Globus pallidus (tissue), 1 donor: ENCODE results near the gene KRT28.

Source experiments
- DNase-seq: peaks from one replicate; pipeline ENCODE4 v3.0.0-alpha.2; 2015; ENCODE audit warnings: low spot score

Gene KRT28, protein sequence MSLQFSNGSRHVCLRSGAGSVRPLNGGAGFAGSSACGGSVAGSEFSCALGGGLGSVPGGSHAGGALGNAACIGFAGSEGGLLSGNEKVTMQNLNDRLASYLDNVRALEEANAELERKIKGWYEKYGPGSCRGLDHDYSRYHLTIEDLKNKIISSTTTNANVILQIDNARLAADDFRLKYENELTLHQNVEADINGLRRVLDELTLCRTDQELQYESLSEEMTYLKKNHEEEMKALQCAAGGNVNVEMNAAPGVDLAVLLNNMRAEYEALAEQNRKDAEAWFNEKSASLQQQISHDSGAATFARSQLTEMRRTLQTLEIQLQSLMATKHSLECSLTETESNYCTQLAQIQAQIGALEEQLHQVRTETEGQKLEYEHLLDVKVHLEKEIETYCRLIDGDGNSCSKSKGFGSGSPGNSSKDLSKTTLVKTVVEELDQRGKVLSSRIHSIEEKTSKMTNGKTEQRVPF

GRCh38 chr17:40799859-40800258 lies at the start of gene KRT28:
TSS of gene KRT28 (minus strand) at chr17:40799959. CDS start at chr17:40799893, 66 bp downstream.
- DNase-seq, result no peak

DNA sequence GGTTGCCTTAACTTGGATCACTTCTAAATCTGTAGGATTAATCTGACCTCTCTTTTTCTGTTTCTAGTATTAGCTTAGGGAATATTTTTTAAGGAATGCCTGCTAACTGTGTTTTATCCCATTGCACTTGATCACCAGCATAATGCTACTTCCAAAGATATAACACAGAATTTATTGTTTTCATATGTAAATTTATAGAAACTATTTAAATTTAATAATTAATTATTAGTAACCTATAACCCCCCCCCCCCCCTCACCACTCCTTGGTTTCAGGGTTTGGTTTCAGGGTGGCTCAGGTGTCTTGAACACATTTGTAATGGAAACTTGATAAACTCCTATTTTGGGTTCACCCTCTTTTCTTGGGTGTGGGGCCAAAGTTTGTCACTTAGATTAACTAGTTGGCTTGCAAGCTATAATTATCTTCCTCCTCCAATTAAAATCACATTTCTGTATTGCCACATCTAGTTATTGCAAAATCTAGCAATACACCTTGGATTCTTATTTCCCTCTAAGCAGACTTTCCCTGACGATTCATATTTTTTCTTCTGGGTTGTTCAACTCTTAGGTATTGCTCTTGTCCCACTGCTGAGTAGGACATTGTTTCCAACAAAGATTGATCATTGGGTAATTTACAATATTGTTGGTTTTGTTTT lies 49.0 kb upstream of the KRT28 start:
- DNase-seq, result no peak

GRCh38 chr17:40846515-40847144 lies 46.9 kb upstream of the KRT28 start:
- DNase-seq, result no peak

GRCh38 chr17:40844671-40845107 lies 44.9 kb upstream of the KRT28 start:
- DNase-seq, result no peak

DNA sequence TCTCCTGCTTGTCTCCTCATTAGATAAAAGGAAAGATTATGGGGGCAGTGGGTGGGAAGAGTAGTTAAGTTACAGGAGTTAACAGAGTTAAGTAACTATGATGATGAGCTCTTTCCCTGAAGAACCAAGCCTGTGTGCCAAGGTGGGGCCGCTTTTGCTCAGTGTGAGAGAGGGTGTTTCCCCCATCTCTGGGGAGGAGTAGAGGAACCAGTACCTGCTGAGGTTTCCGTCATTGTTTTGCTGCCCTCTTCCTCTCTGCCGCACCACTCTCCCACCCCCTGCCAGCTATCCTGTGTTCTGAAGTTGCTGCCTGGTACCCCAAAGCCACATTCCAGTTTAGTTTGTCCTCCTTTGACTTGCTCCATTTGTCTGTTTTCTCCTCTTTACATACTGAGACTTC lies 43.5 kb upstream of the KRT28 start:
- DNase-seq, result no peak

DNA sequence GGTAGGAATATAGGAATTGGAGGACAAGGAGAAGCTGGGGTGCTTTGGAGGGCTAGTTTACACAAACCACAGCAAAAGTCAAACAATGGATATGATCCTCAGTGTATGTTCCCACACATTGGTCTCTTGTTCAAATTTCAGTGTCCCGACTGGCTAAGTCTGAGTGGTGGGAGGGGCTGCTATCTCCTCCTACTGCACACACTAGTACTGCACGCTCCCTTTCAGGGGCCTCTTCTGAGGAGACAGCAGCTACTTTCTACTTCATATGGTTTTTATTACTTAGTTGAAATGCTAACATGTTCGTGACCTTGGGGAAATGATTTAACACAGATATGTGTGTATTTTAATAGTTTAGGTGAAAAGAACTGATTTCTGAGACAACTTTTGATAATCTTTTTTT lies 41.5 kb upstream of the KRT28 start:
- DNase-seq, result no peak

DNA sequence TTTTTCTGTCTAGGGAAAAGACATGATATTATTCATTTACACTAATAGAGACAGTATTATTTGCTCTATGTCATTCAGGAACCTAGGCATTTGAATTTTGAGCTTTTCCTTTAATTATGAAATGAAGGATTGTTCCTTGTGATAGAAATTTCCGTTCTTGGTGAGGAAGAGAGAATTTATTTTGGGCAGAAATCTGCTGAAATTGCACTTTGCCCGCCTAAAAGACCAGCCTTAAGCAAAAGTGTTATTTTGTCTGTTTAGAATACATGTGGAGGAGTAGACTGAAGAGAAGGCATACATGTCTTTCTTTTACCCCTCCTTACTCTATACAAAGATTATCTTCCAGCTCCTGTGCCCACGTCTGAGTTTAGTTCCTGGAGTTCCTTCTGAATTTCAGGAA lies 39.4 kb upstream of the KRT28 start:
- DNase-seq, result no peak

GRCh38 chr17:40836020-40836419 lies 36.3 kb upstream of the KRT28 start:
- DNase-seq, result no peak

GRCh38 chr17:40833882-40834281 lies 34.1 kb upstream of the KRT28 start:
- DNase-seq, result no peak

DNA sequence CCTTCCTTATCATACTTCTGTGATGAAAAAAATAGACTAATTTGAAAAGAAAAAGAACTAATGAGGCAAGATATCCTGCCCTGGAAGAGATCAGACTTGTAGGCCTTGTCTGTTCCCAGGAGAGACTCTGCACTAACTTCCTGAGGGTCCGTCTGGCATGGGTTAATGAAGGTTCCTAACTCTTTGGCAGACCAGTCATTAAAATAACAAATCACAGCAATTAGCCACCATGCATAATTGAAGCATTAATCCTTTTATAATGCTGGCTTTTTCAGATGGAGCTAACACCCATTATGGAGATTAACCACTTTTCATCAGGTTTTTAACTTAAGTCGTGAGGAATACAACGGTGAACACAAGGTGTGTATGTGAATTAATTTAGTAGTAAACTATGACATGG lies 33.1 kb upstream of the KRT28 start:
- DNase-seq, result no peak

DNA sequence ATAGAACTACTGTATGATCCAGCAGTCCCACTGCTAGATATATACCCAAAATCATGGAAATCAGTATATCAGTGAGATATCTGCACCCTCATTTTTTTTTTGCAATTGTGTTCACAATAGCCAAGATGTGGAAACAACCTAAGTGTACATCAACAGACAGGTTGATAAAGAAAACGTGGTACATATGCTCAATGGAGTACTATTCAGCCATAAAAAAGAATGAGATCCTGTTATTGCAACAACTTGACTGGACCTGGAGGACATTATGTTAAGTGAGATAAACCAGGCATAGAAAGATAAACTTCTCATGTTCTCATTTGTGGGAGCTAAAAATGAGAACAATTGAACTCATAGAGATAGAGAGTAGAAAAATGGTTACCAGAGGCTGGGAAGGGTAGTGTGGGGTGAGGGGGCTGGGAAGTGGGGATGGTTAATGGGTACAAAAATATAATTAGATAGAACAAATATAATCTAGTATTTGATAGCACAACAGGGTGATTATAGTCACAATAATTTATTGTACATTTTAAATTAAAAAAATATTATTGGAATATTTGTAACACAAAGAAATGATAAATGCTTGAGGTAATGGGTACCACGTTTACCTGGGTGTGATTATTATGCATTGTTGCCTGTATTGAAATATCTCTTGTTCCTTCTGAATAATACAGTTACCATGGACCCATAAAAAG lies 30.5 kb upstream of the KRT28 start:
- no peak for DNase-seq

- DNase-seq, result no peak
Observed at GRCh38 chr17:40828454-40829044, 28.8 kb upstream of the KRT28 start.

DNA sequence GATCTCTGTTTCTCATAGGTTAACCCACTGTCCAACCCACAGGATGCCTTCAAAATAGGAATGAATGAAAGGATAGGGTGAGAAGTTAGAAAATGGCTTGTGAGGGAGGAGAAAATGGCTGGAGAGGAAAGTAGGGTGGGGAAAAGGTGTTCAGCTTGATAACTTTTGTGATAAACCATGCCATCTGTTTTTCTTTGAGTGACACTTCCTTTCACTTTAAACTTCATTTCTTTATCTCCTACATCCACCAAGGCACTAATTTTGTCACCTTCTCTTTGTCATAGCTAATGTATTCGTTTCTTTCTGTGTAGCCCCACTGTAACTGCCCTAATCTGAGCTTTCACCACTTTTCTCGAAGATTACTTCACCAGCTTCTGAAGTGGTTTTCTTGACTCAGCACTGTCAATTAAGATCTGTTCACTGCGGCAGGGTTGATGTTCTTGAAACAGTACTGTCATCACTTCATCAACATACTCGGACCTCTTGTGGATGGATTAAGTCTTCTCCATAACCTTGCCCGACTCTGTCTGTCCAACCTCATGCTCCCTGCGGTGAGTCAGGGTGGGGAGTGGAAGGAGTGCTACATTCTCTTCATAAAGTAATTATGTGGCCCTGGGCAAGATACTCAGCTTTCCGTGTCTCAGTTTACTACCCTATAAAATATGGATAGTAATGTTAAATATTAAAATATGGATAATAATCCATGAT lies 28.1 kb upstream of the KRT28 start:
- no peak for DNase-seq

DNA sequence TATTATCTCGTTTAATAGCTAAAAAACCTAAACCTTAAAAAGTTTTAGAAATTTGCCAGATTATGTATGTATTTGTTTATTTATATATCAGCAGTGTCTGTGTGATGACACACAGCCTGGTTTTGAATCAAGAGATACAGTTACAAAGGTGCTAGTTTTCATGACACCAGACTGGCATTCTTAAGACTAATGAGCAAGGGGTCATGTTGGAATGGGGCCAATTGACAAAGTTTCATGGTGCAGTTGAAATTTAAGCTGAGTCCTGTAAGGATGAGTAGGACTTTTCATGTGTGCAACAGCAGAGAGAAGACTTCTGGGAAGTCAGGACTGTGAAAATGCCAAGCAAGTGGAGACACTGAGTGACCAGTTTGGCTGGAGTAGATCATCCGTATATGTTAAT lies 25.8 kb upstream of the KRT28 start:
- no peak for DNase-seq

- no peak for DNase-seq
Observed at GRCh38 chr17:40824015-40824832, 24.5 kb upstream of the KRT28 start.

GRCh38 chr17:40822132-40822812 lies 22.5 kb upstream of the KRT28 start, which contains the start of gene KRT10:
TSS of gene KRT10 (minus strand) at chr17:40822614. CDS start at chr17:40822585, 29 bp downstream.
- DNase-seq, result no peak

DNA sequence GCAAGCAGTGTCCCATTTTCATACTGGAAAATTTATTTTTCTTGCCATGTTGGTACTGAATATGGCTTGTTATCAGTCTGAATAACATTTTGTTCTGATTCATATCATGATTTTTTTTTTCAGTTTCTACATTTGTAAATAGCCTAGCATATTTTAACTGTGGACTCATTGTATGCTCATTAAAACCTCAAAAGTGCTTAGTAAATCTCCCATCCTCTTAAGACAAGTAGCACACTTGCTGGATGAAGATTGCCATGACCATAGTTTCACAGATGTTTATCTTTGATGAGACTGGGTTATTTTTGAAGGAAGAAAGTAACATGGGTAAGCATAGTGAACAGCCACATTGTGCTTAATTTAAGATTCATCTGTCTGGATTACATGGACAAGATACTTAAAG lies 21.8 kb upstream of the KRT28 start:
- no peak for DNase-seq

- DNase-seq, result no peak
Observed at GRCh38 chr17:40820228-40820838, 20.6 kb upstream of the KRT28 start.

GRCh38 chr17:40819528-40820125 lies 19.9 kb upstream of the KRT28 start:
- DNase-seq, result peak; percentile 18
